Small intestine (tissue), 16 donors: ENCODE results near the gene IQCN. TPM values are rescaled to one million over a fixed set of nuclear protein-coding genes. Genes with fewer than 3 reads are reported as not detected.

Experiments used
- DNase-seq, 2 donors: peaks; one replicate each; pipeline versions ENCODE4 v3.0.0 to v3.0.0-alpha.2; 2013
- FAIRE-seq: peaks from 2 replicates; lab custom pipeline; 2012; peaks lifted over from hg19 to GRCh38; lab: Jason Lieb, UNC
- H3K27ac ChIP-seq, 3 donors: one replicate each; pipeline ENCODE4 v1.5.1; 2013; ENCODE audit warnings: low read length in 2 of 3, mild to moderate bottlenecking in 2 of 3, control low read depth in 1 of 3, inconsistent platforms in 1 of 3, low read depth in 1 of 3, moderate library complexity in 1 of 3
- H3K27me3 ChIP-seq, 3 donors: one replicate each; pipeline ENCODE4 v1.6.1; 2013; ENCODE audit warnings: low read length in 3 of 3, inconsistent platforms in 1 of 3; ENCODE audit not compliant: control insufficient read depth in 3 of 3, insufficient read depth in 3 of 3
- H3K36me3 ChIP-seq, 3 donors: one replicate each; pipeline ENCODE4 v1.6.1; 2013; ENCODE audit warnings: low read length in 3 of 3, inconsistent platforms in 1 of 3, low read depth in 1 of 3, mild to moderate bottlenecking in 1 of 3, moderate library complexity in 1 of 3; ENCODE audit not compliant: control insufficient read depth in 3 of 3, insufficient read depth in 2 of 3
- H3K4me1 ChIP-seq, 3 donors: one replicate each; pipeline ENCODE4 v1.6.1; 2013; ENCODE audit warnings: low read length in 2 of 3, inconsistent platforms in 1 of 3, low read depth in 1 of 3, mild to moderate bottlenecking in 1 of 3, moderate library complexity in 1 of 3; ENCODE audit not compliant: control insufficient read depth in 3 of 3, insufficient read depth in 2 of 3
- H3K4me3 ChIP-seq, 3 donors: one replicate each; pipeline ENCODE4 v1.5.1; 2013; ENCODE audit warnings: low read length in 3 of 3, control low read depth in 1 of 3, inconsistent platforms in 1 of 3, low read depth in 1 of 3, mild to moderate bottlenecking in 1 of 3, moderate library complexity in 1 of 3
- H3K9me3 ChIP-seq, 2 donors: one replicate each; pipeline ENCODE4 v1.6.1; 2013; ENCODE audit warnings: low read depth in 1 of 2, low read length in 1 of 2; ENCODE audit not compliant: control insufficient read depth in 2 of 2, insufficient read depth in 1 of 2
- WGBS, 3 donors: extraction: QIAGEN DNeasy Blood & Tissue Kit; methylation state at CpG; one replicate each; pipeline ENCODE4 v1.1.7; 2013; 5-methylcytosine and 5-hydroxymethylcytosine counted together
- long read RNA-seq, 10 donors: transcript quantifications; one replicate each; lab custom pipeline, GENCODE V29; 2026
- polyA plus RNA-seq, 4 donors: library from polyadenylated mRNA; stranded (reverse) in 3 of 4; unstranded in 1 of 4; fragments of 200-250 nt in 3 of 4; fragments of 120-200 nt in 1 of 4; gene quantifications; one replicate each; pipeline versions ENCODE4 v1.2.1 to v1.2.3, GENCODE V29; 2013
- donor health status: healthy with polysubstance abuse.
- donor health status: control.
- donor health status: control.
- donor health status: Bipolar disorder and iron deficiency.
- donor health status: healthy.

The IQCN gene, protein sequence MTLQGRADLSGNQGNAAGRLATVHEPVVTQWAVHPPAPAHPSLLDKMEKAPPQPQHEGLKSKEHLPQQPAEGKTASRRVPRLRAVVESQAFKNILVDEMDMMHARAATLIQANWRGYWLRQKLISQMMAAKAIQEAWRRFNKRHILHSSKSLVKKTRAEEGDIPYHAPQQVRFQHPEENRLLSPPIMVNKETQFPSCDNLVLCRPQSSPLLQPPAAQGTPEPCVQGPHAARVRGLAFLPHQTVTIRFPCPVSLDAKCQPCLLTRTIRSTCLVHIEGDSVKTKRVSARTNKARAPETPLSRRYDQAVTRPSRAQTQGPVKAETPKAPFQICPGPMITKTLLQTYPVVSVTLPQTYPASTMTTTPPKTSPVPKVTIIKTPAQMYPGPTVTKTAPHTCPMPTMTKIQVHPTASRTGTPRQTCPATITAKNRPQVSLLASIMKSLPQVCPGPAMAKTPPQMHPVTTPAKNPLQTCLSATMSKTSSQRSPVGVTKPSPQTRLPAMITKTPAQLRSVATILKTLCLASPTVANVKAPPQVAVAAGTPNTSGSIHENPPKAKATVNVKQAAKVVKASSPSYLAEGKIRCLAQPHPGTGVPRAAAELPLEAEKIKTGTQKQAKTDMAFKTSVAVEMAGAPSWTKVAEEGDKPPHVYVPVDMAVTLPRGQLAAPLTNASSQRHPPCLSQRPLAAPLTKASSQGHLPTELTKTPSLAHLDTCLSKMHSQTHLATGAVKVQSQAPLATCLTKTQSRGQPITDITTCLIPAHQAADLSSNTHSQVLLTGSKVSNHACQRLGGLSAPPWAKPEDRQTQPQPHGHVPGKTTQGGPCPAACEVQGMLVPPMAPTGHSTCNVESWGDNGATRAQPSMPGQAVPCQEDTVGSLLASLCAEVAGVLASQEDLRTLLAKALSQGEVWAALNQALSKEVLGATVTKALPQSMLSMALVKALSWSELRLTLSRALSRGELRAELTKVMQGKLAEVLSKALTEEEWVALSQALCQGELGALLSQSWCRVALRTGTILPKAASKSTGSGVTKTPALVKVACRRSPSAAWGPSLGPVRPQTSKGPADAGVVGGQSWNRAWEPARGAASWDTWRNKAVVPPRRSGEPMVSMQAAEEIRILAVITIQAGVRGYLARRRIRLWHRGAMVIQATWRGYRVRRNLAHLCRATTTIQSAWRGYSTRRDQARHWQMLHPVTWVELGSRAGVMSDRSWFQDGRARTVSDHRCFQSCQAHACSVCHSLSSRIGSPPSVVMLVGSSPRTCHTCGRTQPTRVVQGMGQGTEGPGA (N-terminal part only)
- polyA plus RNA-seq = 10 to 100 TPM in 1 of 4 donors, 1 to 10 TPM in 3; 1.5 to 15.2 (median 4.9) TPM
- long read RNA-seq, donor 1 = 0 reads
- long read RNA-seq, donor 2, full-length matches to known transcripts = 2 of 2 reads
- long read RNA-seq, donor 2, partial matches to known transcripts = 0 of 2 reads
- long read RNA-seq, donor 2, other reads (novel, unspliced or antisense) = 0 of 2 reads
- long read RNA-seq, donor 3, full-length matches to known transcripts = 5 of 5 reads
- long read RNA-seq, donor 3, partial matches to known transcripts = 0 of 5 reads
- long read RNA-seq, donor 3, other reads (novel, unspliced or antisense) = 0 of 5 reads
- long read RNA-seq, donor 4, full-length matches to known transcripts = 1 of 1 reads
- long read RNA-seq, donor 4, partial matches to known transcripts = 0 of 1 reads
- long read RNA-seq, donor 4, other reads (novel, unspliced or antisense) = 0 of 1 reads
- long read RNA-seq, donor 5, full-length matches to known transcripts = 3 of 3 reads
- long read RNA-seq, donor 5, partial matches to known transcripts = 0 of 3 reads
- long read RNA-seq, donor 5, other reads (novel, unspliced or antisense) = 0 of 3 reads
- long read RNA-seq, donor 6, full-length matches to known transcripts = 1 of 1 reads
- long read RNA-seq, donor 6, partial matches to known transcripts = 0 of 1 reads
- long read RNA-seq, donor 6, other reads (novel, unspliced or antisense) = 0 of 1 reads
- long read RNA-seq, donor 7 = 0 reads
- long read RNA-seq, donor 8, full-length matches to known transcripts = 1 of 1 reads
- long read RNA-seq, donor 8, partial matches to known transcripts = 0 of 1 reads
- long read RNA-seq, donor 8, other reads (novel, unspliced or antisense) = 0 of 1 reads
- long read RNA-seq, donor 9, full-length matches to known transcripts = 2 of 2 reads
- long read RNA-seq, donor 9, partial matches to known transcripts = 0 of 2 reads
- long read RNA-seq, donor 9, other reads (novel, unspliced or antisense) = 0 of 2 reads
- long read RNA-seq, donor 10, full-length matches to known transcripts = 5 of 5 reads
- long read RNA-seq, donor 10, partial matches to known transcripts = 0 of 5 reads
- long read RNA-seq, donor 10, other reads (novel, unspliced or antisense) = 0 of 5 reads

DNA sequence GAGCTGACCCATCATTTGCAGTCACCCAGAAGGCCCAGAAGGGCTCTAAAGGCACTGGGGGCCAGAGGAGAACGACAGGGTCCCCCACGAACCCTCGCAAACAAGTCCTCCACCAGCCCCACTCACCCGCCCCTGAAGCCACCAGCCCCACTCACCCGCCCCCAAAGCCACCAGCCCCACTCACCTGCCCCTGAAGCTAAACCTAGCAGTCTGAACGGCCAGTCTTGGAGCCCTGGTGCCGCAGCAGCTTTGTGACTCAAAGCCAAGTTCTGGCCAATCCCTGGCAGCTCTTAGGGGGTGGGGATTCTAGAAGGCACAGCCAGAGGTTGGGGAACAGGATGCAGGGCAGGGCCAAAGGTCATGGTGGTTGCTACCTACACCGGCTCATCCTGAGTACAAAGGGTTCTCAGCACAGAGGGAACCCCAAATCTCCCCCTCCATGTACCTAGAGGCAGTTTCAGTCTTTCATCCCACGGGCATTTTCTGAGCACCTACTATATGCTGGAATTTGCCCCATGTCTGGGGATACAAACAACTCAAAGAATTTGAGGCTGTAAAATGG, at the start of gene IQCN:
IQCN (minus strand) TSS at position 234 of the 562 bp plus-strand sequence. CDS start 4,974 bp downstream, outside the sequence.
- H3K27ac ChIP-seq = peak within 1 kb of the TSS; percentile 71 to 86 (median 74)
- H3K36me3 ChIP-seq = peaks cover 3 to 61% (median 9%) of the 10 kb centered on the region in 3 donors
- no peaks in the 10 kb centered on the region for H3K27me3 ChIP-seq
- no peaks in the 10 kb centered on the region for H3K9me3 ChIP-seq
- DNase-seq = peak in 1 of 2 donors; percentile 87
- 46 to 64% (median 63%) methylated on average over 7 to 9 of the region's 9 CpGs for WGBS, 3 donors
- FAIRE-seq = no peak
- peaks cover 0 to 36% (median 0%) of the 10 kb centered on the region in 3 donors for H3K4me1 ChIP-seq
- H3K4me3 ChIP-seq = no peak within 1 kb of the TSS

DNA sequence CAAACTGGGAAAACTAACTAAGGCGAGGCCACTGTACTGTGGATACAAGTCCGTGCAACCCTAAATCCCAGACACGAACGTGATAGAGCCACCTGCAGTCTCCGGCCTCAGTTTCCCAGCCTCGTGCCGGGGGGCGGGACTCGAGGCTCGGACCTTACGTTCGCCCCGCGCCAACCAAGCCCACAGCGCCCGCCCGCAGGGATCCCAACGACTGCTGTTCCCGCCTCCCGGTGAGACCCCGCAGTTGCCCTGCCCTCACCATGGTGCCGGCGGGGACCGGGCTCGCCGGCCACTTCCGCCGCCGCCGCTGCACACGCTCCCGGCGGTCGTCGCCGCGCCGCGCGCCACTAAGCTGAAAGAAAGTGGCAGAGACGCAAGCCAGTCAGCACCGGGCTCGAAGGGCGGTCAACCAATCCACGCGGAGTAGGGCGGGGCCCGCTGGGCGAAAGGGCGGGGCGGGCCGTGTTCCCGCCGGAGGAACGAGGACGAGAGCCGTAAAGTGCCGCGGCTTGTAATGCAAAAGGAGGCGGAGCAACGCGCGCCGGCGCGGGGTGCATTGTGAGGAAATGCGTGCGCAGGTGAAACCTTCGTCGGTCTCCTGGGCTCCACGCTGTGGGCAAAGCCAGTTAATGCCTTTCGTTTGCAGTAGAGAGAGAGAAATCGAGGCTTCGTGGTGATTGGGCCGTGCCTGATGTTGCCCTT, 48.7 kb upstream of the IQCN start, which contains the start of gene LSM4:
LSM4 (minus strand) TSS at position 318 of the 702 bp plus-strand sequence; CDS start at position 262, 56 bp downstream.
- peak within 1 kb of the TSS; percentile 64 to 91 (median 82) for H3K4me3 ChIP-seq
- H3K27me3 ChIP-seq = no peaks in the 10 kb centered on the region
- no peak for FAIRE-seq
- H3K9me3 ChIP-seq = no peaks in the 10 kb centered on the region
- H3K4me1 ChIP-seq = peaks cover 6 to 56% (median 10%) of the 10 kb centered on the region in 3 donors
- peak within 1 kb of the TSS; percentile 95 to 98 (median 95) for H3K27ac ChIP-seq
- peak; percentile 99 for DNase-seq
- H3K36me3 ChIP-seq = peaks cover 0 to 14% (median 0%) of the 10 kb centered on the region in 3 donors
- WGBS, 3 donors = 0 to 1% (median 1%) methylated on average over 71 to 75 of the region's 75 CpGs

DNA sequence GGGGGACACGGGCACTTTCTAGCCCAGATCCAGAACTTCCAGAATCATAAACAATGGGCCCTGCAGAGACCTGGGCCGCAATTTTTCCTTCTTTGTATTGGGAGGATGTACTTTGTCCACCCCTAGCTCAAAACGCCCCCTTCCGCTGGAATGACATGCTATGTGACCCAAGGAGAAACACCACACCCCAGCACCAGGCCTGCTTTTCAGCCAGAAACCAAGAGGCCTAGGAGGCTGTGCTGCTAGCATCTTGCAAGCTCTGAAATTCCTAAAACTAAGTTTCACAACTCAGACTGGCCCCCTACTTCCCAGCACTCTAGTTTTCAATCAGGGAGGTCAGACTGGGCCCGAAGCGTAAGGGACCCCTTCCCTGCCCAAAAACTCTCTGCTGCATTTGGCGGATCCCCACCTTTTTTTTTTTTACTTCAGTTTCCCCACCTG, 48.1 kb upstream of the IQCN start:
- H3K27me3 ChIP-seq = no peaks in the 10 kb centered on the region
- no peaks in the 10 kb centered on the region for H3K9me3 ChIP-seq
- H3K36me3 ChIP-seq = peaks cover 0 to 15% (median 0%) of the 10 kb centered on the region in 3 donors
- H3K4me1 ChIP-seq = peaks cover 8 to 61% (median 11%) of the 10 kb centered on the region in 3 donors
- H3K27ac ChIP-seq = peak overlapping the region; percentile 95 to 98 (median 95)
- no peak for FAIRE-seq
- peak; percentile 84 to 91 for DNase-seq
- 0 to 2% (median 2%) methylated on average over 7 of the region's 7 CpGs for WGBS, 3 donors
- H3K4me3 ChIP-seq = peak overlapping the region; percentile 64 to 91 (median 82)

DNA sequence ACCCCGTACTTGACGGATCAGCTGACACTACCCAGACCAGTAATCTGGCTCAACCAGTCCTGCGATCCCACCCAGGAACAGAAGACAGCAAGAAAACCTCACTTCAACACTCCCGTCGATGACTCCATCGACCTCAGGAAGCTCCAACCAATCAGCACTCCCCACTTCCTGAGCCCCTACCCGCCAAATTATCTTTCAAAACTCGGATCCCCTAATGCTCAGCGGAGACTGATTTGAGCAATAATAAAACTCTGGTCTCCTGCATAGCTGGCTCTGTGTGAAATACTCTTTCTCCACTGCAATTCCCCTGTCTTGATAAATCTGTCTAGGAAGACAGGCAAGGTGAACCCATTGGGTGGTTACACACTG, 47.5 kb upstream of the IQCN start:
- peak overlapping the region; percentile 95 to 98 (median 95) for H3K27ac ChIP-seq
- peaks cover 8 to 61% (median 11%) of the 10 kb centered on the region in 3 donors for H3K4me1 ChIP-seq
- no peaks in the 10 kb centered on the region for H3K27me3 ChIP-seq
- H3K36me3 ChIP-seq = peaks cover 0 to 17% (median 0%) of the 10 kb centered on the region in 3 donors
- peak overlapping the region in 2 of 3 donors; percentile 64 to 82 for H3K4me3 ChIP-seq
- FAIRE-seq (no peak), DNase-seq (peak in 1 of 2 donors; percentile 32)
- 15 to 31% (median 21%) methylated on average over 9 of the region's 9 CpGs for WGBS, 3 donors
- H3K9me3 ChIP-seq = no peaks in the 10 kb centered on the region

DNA sequence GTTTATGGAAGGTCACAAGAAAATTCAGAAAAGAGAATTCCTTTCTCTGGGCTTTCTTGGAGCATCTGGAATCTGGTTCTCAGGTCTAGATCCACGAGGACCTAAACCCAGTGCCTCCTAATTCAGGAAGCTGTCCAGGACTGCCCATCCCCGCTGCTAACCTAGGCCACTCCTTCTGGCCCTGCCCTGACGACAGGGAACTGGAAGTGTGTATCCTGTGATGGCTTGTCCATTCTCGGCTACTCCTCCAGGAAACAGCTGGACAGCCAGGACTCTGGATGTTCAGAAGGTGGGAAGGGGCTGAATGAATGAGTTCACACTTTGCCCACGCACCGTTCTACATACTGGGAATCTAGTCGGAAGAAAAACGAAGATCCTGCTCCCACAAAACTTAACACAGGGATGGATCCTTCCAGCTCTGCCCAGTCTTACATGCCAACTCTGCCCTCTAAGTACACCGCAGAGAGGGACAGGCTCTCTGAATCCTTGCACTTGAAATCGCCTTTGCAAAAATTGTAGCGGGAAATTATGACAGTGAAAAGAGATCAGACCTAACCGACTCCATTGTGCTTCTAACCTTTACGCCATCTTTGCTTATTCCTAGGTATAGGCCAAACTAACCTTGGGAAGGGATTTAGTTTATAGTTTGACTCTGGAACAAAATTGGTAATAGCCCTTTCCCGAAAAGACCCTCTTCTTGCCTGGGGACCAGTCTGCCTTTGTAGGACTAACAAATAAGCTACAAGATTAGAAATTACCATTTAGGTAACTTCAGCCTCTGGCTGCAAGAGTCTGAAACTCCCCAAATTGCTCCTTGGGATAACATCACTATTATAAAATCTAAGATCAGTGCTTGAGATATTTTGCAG, 46.8 kb upstream of the IQCN start:
- no peak overlapping the region for H3K4me3 ChIP-seq
- H3K27me3 ChIP-seq = no peaks in the 10 kb centered on the region
- FAIRE-seq (no peak), DNase-seq (peak; percentile 65 to 89)
- H3K4me1 ChIP-seq = peaks cover 8 to 63% (median 11%) of the 10 kb centered on the region in 3 donors
- H3K9me3 ChIP-seq = no peaks in the 10 kb centered on the region
- H3K36me3 ChIP-seq = peaks cover 0 to 19% (median 0%) of the 10 kb centered on the region in 3 donors
- peak overlapping the region; percentile 95 to 98 (median 95) for H3K27ac ChIP-seq
- WGBS, 3 donors = 61 to 63% (median 62%) methylated on average over 14 of the region's 14 CpGs
